Muscle layer of duodenum (tissue), 2 donors: ENCODE measurements around the gene SLC1A4.
"Not testable (repeated sequence)": the region's sequence is repeated elsewhere in the genome, so short reads cannot be mapped to it uniquely, and the experiment has no call there.

Experiments used
- H3K27ac ChIP-seq: one replicate; pipeline ENCODE4 v1.7.0; 2013; ENCODE audit warnings: mild to moderate bottlenecking, low read length
- H3K27me3 ChIP-seq: one replicate; pipeline ENCODE4 v1.7.0; 2013; ENCODE audit warnings: low read depth, mild to moderate bottlenecking, control low read depth, low read length
- H3K36me3 ChIP-seq, 2 donors: one replicate each; pipeline ENCODE4 v1.7.0; 2013; ENCODE audit warnings: low read length in 2 of 2, control low read depth in 1 of 2, mild to moderate bottlenecking in 1 of 2; ENCODE audit not compliant: insufficient read depth in 2 of 2, control insufficient read depth in 1 of 2
- H3K4me1 ChIP-seq, 2 donors: one replicate each; pipeline ENCODE4 v1.7.0; 2013; ENCODE audit warnings: low read length in 2 of 2, mild to moderate bottlenecking in 2 of 2, control low read depth in 1 of 2, moderate library complexity in 1 of 2; ENCODE audit not compliant: insufficient read depth in 2 of 2, control insufficient read depth in 1 of 2
- H3K4me3 ChIP-seq, 2 donors: one replicate each; pipeline ENCODE4 v1.7.0; 2013; ENCODE audit warnings: low read length in 2 of 2, low read depth in 1 of 2, mild to moderate bottlenecking in 1 of 2
- H3K9me3 ChIP-seq, 2 donors: one replicate each; pipeline ENCODE4 v1.7.0; 2013; ENCODE audit warnings: low read length in 2 of 2, control low read depth in 1 of 2, mild to moderate bottlenecking in 1 of 2; ENCODE audit not compliant: control insufficient read depth in 1 of 2
- donor health status: healthy.

The SLC1A4 gene

GRCh38 chr2:64967601-64968000 is 21.6 kb upstream of the SLC1A4 start:
- Histone ChIP-seq H3K27ac (no peak overlapping the region), H3K36me3 (no peaks in the 10 kb centered on the region), H3K9me3 (no peaks in the 10 kb centered on the region), H3K4me3 (no peak overlapping the region), H3K27me3 (no peaks in the 10 kb centered on the region), H3K4me1 (no peaks in the 10 kb centered on the region)

- H3K4me3 ChIP-seq, H3K27ac ChIP-seq, H3K36me3 ChIP-seq, H3K9me3 ChIP-seq, H3K27me3 ChIP-seq, H3K4me1 ChIP-seq: not testable (repeated sequence)
Observed at GRCh38 chr2:64969086-64969485, 20.1 kb upstream of the SLC1A4 start.

- Histone ChIP-seq H3K9me3 (no peaks in the 10 kb centered on the region), H3K4me3 (no peak overlapping the region), H3K27me3 (no peaks in the 10 kb centered on the region), H3K36me3 (no peaks in the 10 kb centered on the region), H3K4me1 (peaks cover 6 to 7% of the 10 kb centered on the region in 2 donors), H3K27ac (no peak overlapping the region)
Observed at GRCh38 chr2:64970495-64970894, 18.7 kb upstream of the SLC1A4 start.

- Histone ChIP-seq H3K4me3 (no peak overlapping the region), H3K4me1 (peaks cover 6 to 11% of the 10 kb centered on the region in 2 donors), H3K27ac (no peak overlapping the region), H3K36me3 (no peaks in the 10 kb centered on the region), H3K27me3 (no peaks in the 10 kb centered on the region), H3K9me3 (no peaks in the 10 kb centered on the region)
Observed at GRCh38 chr2:64972426-64972825, 16.8 kb upstream of the SLC1A4 start.

GRCh38 chr2:64972876-64973275 is 16.3 kb upstream of the SLC1A4 start:
- Histone ChIP-seq H3K27me3 (no peaks in the 10 kb centered on the region), H3K4me3 (no peak overlapping the region), H3K9me3 (no peaks in the 10 kb centered on the region), H3K4me1 (peaks cover 6 to 11% of the 10 kb centered on the region in 2 donors), H3K27ac (no peak overlapping the region), H3K36me3 (no peaks in the 10 kb centered on the region)

- Histone ChIP-seq H3K27ac (no peak overlapping the region), H3K4me3 (no peak overlapping the region), H3K4me1 (peaks cover 6 to 11% of the 10 kb centered on the region in 2 donors), H3K9me3 (no peaks in the 10 kb centered on the region), H3K27me3 (no peaks in the 10 kb centered on the region), H3K36me3 (no peaks in the 10 kb centered on the region)
Observed at GRCh38 chr2:64975232-64975821, 13.9 kb upstream of the SLC1A4 start.

GRCh38 chr2:64976276-64976675 is 12.9 kb upstream of the SLC1A4 start:
- H3K4me1 ChIP-seq, result peaks cover 6 to 11% of the 10 kb centered on the region in 2 donors
- no peak overlapping the region for H3K27ac ChIP-seq
- H3K27me3 ChIP-seq, result no peaks in the 10 kb centered on the region
- no peak overlapping the region for H3K4me3 ChIP-seq
- H3K9me3 ChIP-seq, result no peaks in the 10 kb centered on the region
- no peaks in the 10 kb centered on the region for H3K36me3 ChIP-seq

GRCh38 chr2:64978514-64979268 is 10.5 kb upstream of the SLC1A4 start:
- Histone ChIP-seq H3K36me3 (no peaks in the 10 kb centered on the region), H3K27me3 (no peaks in the 10 kb centered on the region), H3K4me1 (peaks cover 6 to 11% of the 10 kb centered on the region in 2 donors), H3K4me3 (no peak overlapping the region), H3K9me3 (no peaks in the 10 kb centered on the region), H3K27ac (no peak overlapping the region)

GRCh38 chr2:64979744-64980143 is 9.5 kb upstream of the SLC1A4 start:
- no peaks in the 10 kb centered on the region for H3K9me3 ChIP-seq
- no peak overlapping the region for H3K4me3 ChIP-seq
- H3K27me3 ChIP-seq, result no peaks in the 10 kb centered on the region
- H3K27ac ChIP-seq, result no peak overlapping the region
- H3K36me3 ChIP-seq, result no peaks in the 10 kb centered on the region
- peaks cover 6 to 11% of the 10 kb centered on the region in 2 donors for H3K4me1 ChIP-seq

GRCh38 chr2:64980183-64980582 is 9.0 kb upstream of the SLC1A4 start:
- Histone ChIP-seq H3K27ac (no peak overlapping the region), H3K4me1 (peaks cover 1 to 7% of the 10 kb centered on the region in 2 donors), H3K27me3 (no peaks in the 10 kb centered on the region), H3K4me3 (no peak overlapping the region), H3K36me3 (no peaks in the 10 kb centered on the region), H3K9me3 (no peaks in the 10 kb centered on the region)

- peaks cover 6 to 7% of the 10 kb centered on the region in 2 donors for H3K4me1 ChIP-seq
- no peak overlapping the region for H3K27ac ChIP-seq
- H3K4me3 ChIP-seq, result no peak overlapping the region
- no peaks in the 10 kb centered on the region for H3K9me3 ChIP-seq
- H3K36me3 ChIP-seq, result no peaks in the 10 kb centered on the region
- H3K27me3 ChIP-seq, result no peaks in the 10 kb centered on the region
Observed at GRCh38 chr2:64982311-64982857, 6.8 kb upstream of the SLC1A4 start.
